WTC11 (cell line): ENCODE data around the gene BRSK2.

Source experiments
- OVOL2 ChIP-seq: fragments of 250-450 bp; sonication (Bioruptor Pico); IDR thresholded peaks from 2 replicates; pipeline ENCODE4 v1.9.0; 2021; ENCODE audit warnings: mild to moderate bottlenecking, borderline replicate concordance
- ZNF263 ChIP-seq: sonication (generic); formaldehyde crosslinking; IDR thresholded peaks from 2 replicates; pipeline ENCODE4 v1.8.1; 2022; ENCODE audit warnings: low read depth, mild to moderate bottlenecking, moderate library complexity, missing genetic modification reagents
- TF ChIP-seq, protein P1 (sequence below): sonication (generic); formaldehyde crosslinking; IDR thresholded peaks from 2 replicates; pipeline ENCODE4 v1.8.0; 2022; ENCODE audit warnings: mild to moderate bottlenecking, missing genetic modification reagents
- TF ChIP-seq, protein P2 (sequence below): sonication (generic); formaldehyde crosslinking; IDR thresholded peaks from 2 replicates; pipeline ENCODE4 v1.8.1; 2023; ENCODE audit warnings: mild to moderate bottlenecking, missing genetic modification reagents, moderate library complexity
- TF ChIP-seq, protein P3 (sequence below): fragments of 200-600 bp; IDR thresholded peaks from 2 replicates; pipeline ENCODE4 v1.8.0; 2022; ENCODE audit warnings: antibody characterized with exemption

DNA sequence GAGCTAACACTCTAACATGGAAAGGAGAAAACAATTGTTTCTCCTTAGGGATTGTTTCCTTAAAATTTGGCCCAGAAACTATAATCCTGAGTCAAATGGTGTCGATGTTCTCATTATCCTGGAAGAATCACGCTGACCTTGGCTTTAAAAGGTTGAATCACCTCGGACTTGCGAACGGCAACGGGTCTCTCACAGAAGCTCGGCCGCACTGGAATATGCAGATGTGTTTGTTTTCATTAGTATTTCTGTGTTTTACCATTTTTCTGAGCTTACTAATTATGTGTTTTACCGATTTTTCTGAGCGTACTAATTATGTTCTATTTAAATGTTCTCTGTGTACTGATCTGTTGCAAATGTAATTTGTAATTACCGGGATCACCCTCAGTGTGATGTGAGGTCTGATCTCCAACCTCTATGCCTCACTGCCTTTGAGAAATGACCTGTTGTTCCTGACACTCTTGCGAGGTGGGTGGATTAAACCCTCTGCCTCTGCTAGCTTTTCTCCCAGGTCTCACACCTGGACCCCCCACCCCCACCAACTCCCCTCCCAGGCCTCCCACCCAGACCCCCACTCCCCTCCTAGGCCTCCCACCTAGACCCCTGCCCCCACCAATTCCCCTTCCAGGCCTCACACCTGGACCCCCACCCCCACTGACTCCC is 38.3 kb upstream of the BRSK2 start:
- TF ChIP-seq ZNF263 (CRISPR knock-in tag) (no peak), OVOL2 (CRISPR knock-in tag) (no peak)
- TF ChIP-seq, protein P1, sequence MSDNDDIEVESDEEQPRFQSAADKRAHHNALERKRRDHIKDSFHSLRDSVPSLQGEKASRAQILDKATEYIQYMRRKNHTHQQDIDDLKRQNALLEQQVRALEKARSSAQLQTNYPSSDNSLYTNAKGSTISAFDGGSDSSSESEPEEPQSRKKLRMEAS (CRISPR knock-in tag), result no peak
- TF ChIP-seq, protein P2, sequence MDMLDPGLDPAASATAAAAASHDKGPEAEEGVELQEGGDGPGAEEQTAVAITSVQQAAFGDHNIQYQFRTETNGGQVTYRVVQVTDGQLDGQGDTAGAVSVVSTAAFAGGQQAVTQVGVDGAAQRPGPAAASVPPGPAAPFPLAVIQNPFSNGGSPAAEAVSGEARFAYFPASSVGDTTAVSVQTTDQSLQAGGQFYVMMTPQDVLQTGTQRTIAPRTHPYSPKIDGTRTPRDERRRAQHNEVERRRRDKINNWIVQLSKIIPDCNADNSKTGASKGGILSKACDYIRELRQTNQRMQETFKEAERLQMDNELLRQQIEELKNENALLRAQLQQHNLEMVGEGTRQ (CRISPR knock-in tag), result no peak
- TF ChIP-seq, protein P3, sequence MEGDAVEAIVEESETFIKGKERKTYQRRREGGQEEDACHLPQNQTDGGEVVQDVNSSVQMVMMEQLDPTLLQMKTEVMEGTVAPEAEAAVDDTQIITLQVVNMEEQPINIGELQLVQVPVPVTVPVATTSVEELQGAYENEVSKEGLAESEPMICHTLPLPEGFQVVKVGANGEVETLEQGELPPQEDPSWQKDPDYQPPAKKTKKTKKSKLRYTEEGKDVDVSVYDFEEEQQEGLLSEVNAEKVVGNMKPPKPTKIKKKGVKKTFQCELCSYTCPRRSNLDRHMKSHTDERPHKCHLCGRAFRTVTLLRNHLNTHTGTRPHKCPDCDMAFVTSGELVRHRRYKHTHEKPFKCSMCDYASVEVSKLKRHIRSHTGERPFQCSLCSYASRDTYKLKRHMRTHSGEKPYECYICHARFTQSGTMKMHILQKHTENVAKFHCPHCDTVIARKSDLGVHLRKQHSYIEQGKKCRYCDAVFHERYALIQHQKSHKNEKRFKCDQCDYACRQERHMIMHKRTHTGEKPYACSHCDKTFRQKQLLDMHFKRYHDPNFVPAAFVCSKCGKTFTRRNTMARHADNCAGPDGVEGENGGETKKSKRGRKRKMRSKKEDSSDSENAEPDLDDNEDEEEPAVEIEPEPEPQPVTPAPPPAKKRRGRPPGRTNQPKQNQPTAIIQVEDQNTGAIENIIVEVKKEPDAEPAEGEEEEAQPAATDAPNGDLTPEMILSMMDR, result no peak
